ENCODE measurements around the gene TLE4. TPM values are rescaled to one million over a fixed set of nuclear protein-coding genes. Genes with fewer than 3 reads are reported as not detected.

TLE4 gene
- total and polyA plus RNA-seq, 2 of the 13 experiments (the other 11 are each of a cell fraction or from before 2014, with no cell fraction given) = 2.0 to 2.3 TPM

- TF ChIP-seq BCLAF1 (IDR thresholded peaks at IDR 0.05) (no peak), ZBTB3 (CRISPR knock-in tag; IDR thresholded peaks at IDR 0.05; ENCODE audit: borderline replicate concordance, low read depth) (no peak), KDM4B (CRISPR knock-in tag; IDR thresholded peaks at IDR 0.05) (no peak), FOXA3 (CRISPR knock-in tag; IDR thresholded peaks at IDR 0.05) (no peak), GABPA (IDR thresholded peaks at IDR 0.05; ENCODE audit: low read depth, low read length) (no peak), GABPA (CRISPR knock-in tag; IDR thresholded peaks at IDR 0.05; ENCODE audit: low read depth) (no peak)
Measured at GRCh38 chr9:79661279-79661678, 89.5 kb downstream of the TLE4 start (continued).

GRCh38 chr9:79661886-79662536, 90.2 kb downstream of the TLE4 start:
- H2AFZ ChIP-seq (ENCODE audit: low read length) = no peak overlapping the region
- no peak overlapping the region for H3K9ac ChIP-seq (ENCODE audit: insufficient read depth, low read depth, low read length)
- CTCF ChIA-PET (ENCODE audit: low intra/inter-chr PET ratio, low total read pairs) = no interaction called here
- WGBS (ENCODE audit: low lambda C conversion rate) = 65% methylated on average over 5 of the region's 5 CpGs
- TF ChIP-seq ZNF280B (CRISPR knock-in tag; IDR thresholded peaks at IDR 0.05; ENCODE audit: borderline replicate concordance) (no peak), ZBTB8A (CRISPR knock-in tag; IDR thresholded peaks at IDR 0.05; ENCODE audit: borderline replicate concordance, low read depth) (no peak), HDAC1 (CRISPR knock-in tag; IDR thresholded peaks at IDR 0.05) (no peak), CENPBD1 (CRISPR knock-in tag; IDR thresholded peaks at IDR 0.05; ENCODE audit: borderline replicate concordance, low read depth) (no peak), NFIC (IDR thresholded peaks at IDR 0.05; ENCODE audit: low read length) (no peak), ZSCAN5A (CRISPR knock-in tag; IDR thresholded peaks at IDR 0.05; ENCODE audit: borderline replicate concordance) (no peak), PCBP2 (optimal IDR thresholded peaks at IDR 0.05; ENCODE audit: low read depth, low read length, poor library complexity, severe bottlenecking) (no peak), ZBTB46 (CRISPR knock-in tag; IDR thresholded peaks at IDR 0.05; ENCODE audit: borderline replicate concordance) (no peak)
- in situ Hi-C loops (cut with HindIII; ENCODE audit: extremely low pct_ligation_motif_present, low pct_unique_long_range_greater_than_20kb) = no loop called here
- no peaks in the 10 kb centered on the region for H3K79me2 ChIP-seq (ENCODE audit: insufficient read depth, low read length)
- no peak overlapping the region for H3K27ac ChIP-seq (ENCODE audit: extremely low read length, insufficient read depth, low read length)
- no peaks in the 10 kb centered on the region; the same call in 1 of the 2 replicates for H3K9me3 ChIP-seq (ENCODE audit: low read length)
- H3K4me2 ChIP-seq (ENCODE audit: low read depth, low read length) = no peak overlapping the region
- no peaks in the 10 kb centered on the region for H3K36me3 ChIP-seq (replicated peaks in 1 of 2; ENCODE audit: control insufficient read depth in 1 of 2, insufficient read depth in 2 of 2, low read length in 2 of 2)
- intact Hi-C loops (cut with micrococcal nuclease; ENCODE audit: unreplicated experiment) = no loop called here
- H4K20me1 ChIP-seq (ENCODE audit: insufficient read depth, low read length) = no peaks in the 10 kb centered on the region
- POLR2A ChIA-PET = no interaction called here
- no peaks in the 10 kb centered on the region for H3K27me3 ChIP-seq (ENCODE audit: control insufficient read depth in 1 of 2, insufficient read depth in 2 of 2, low read length in 2 of 2)
- H3K4me3 ChIP-seq (replicated peaks in 1 of 3; ENCODE audit: insufficient read depth in 1 of 3, low read depth in 2 of 3, low read length in 3 of 3) = no peak overlapping the region
- no peak for FAIRE-seq
- H3K4me1 ChIP-seq (ENCODE audit: insufficient read depth, low read length) = no peaks in the 10 kb centered on the region
- DNase-seq (ENCODE audit: low spot score) = no peak
- BruUV-seq (replicated peaks) = no TSS peak
- no peak for ATAC-seq

Measured in HepG2 (cell line).